IMR-90 (cell line): ENCODE measurements around the gene ALS2. TPM values are rescaled to one million over a fixed set of nuclear protein-coding genes. Genes with fewer than 3 reads are reported as not detected.

Source experiments
- ATAC-seq: fragments of 200-7000 bp; cut with Tn5 transposase; 2 replicates; pipeline ENCODE4 v1.9.1; 2020; ENCODE audit warnings: low read depth, mild to moderate bottlenecking, moderate library complexity
- BruUV-seq: library from RNA; stranded (reverse); fragments of 400-500 nt; replicated peaks from 2 replicates; lab custom pipeline; 2021; lab: Mats Ljungman, UMichigan
- CTCF ChIA-PET: fragments of 300-600 bp; formaldehyde crosslinking; extraction: SDS; loops from one replicate; lab custom pipeline; 2021; ENCODE audit warnings: antibody characterized with exemption; lab: Yijun Ruan, JAX
- POLR2A ChIA-PET: fragments of 300-600 bp; sonication (Branson Sonifier 250); formaldehyde crosslinking; loops from one replicate; lab custom pipeline; 2022; ENCODE audit warnings: antibody characterized with exemption; ENCODE audit not compliant: unreplicated experiment; lab: Charles Lee
- DNase-seq: peaks from one replicate; pipeline ENCODE4 v3.0.0; 2013
- H2AFZ ChIP-seq: replicated peaks from 2 replicates; pipeline ENCODE3; 2013; ENCODE audit warnings: low read length, mild to moderate bottlenecking; ENCODE audit not compliant: poor library complexity
- H2AK5ac ChIP-seq: 2 replicates; pipeline ENCODE4 v1.6.1; 2013; ENCODE audit warnings: low read depth, low read length, inconsistent platforms
- H2AK9ac ChIP-seq: replicated peaks from 2 replicates; pipeline ENCODE3; 2013; ENCODE audit warnings: mild to moderate bottlenecking, low read depth, low read length, moderate library complexity; ENCODE audit not compliant: poor library complexity
- H2BK120ac ChIP-seq: 2 replicates; pipeline ENCODE4 v1.6.1; 2013; ENCODE audit warnings: low read depth, low read length, inconsistent platforms
- H2BK15ac ChIP-seq: 3 replicates; pipeline ENCODE4 v1.6.1; 2013; ENCODE audit warnings: low read depth, low read length, inconsistent platforms
- H2BK20ac ChIP-seq: 2 replicates; pipeline ENCODE4 v1.6.1; 2013; ENCODE audit warnings: low read depth, mild to moderate bottlenecking, inconsistent platforms, low read length, moderate library complexity
- H2BK5ac ChIP-seq: 2 replicates; pipeline ENCODE4 v1.6.1; 2013; ENCODE audit warnings: mild to moderate bottlenecking, low read depth, low read length, inconsistent platforms; ENCODE audit not compliant: poor library complexity, severe bottlenecking
- H3K14ac ChIP-seq: replicated peaks from 2 replicates; pipeline ENCODE4 v1.6.1; 2013; ENCODE audit warnings: low read depth, low read length, inconsistent platforms
- H3K18ac ChIP-seq: 2 replicates; pipeline ENCODE4 v1.6.1; 2013; ENCODE audit warnings: low read depth, low read length, control low read depth
- H3K23ac ChIP-seq: 2 replicates; pipeline ENCODE4 v1.6.1; 2013; ENCODE audit warnings: low read depth, low read length, inconsistent platforms
- H3K27ac ChIP-seq: 2 replicates; pipeline ENCODE4 v1.5.1; 2013; ENCODE audit warnings: mild to moderate bottlenecking, control low read depth, low read length; ENCODE audit not compliant: insufficient read depth
- H3K27me3 ChIP-seq: 2 replicates; pipeline ENCODE4 v1.6.1; 2013; ENCODE audit warnings: low read length; ENCODE audit not compliant: control insufficient read depth, insufficient read depth
- H3K36me3 ChIP-seq: 2 replicates; pipeline ENCODE4 v1.6.1; 2013; ENCODE audit warnings: low read length, mixed read lengths; ENCODE audit not compliant: control insufficient read depth, insufficient read depth
- H3K4ac ChIP-seq: 2 replicates; pipeline ENCODE4 v1.6.1; 2013; ENCODE audit warnings: low read depth, low read length, inconsistent platforms
- H3K4me1 ChIP-seq: 2 replicates; pipeline ENCODE4 v1.6.1; 2013; ENCODE audit warnings: low read length, mixed read lengths; ENCODE audit not compliant: control insufficient read depth, insufficient read depth
- H3K4me2 ChIP-seq: 2 replicates; pipeline ENCODE4 v1.6.1; 2013; ENCODE audit warnings: low read depth, mild to moderate bottlenecking, control low read depth, low read length, moderate library complexity
- H3K4me3 ChIP-seq: 2 replicates; pipeline ENCODE4 v1.5.1; 2013; ENCODE audit warnings: low read depth, mild to moderate bottlenecking, control low read depth, low read length, moderate library complexity; ENCODE audit not compliant: insufficient read depth
- H3K56ac ChIP-seq: 2 replicates; pipeline ENCODE4 v1.6.1; 2013; ENCODE audit warnings: low read length, inconsistent platforms; ENCODE audit not compliant: insufficient read depth; ENCODE audit errors: extremely low read depth
- H3K79me1 ChIP-seq, 2 experiments: 2 replicates each; pipeline ENCODE4 v1.6.1; 2013; ENCODE audit warnings: low read length in 2 of 2, inconsistent platforms in 1 of 2, low read depth in 1 of 2
- H3K9ac ChIP-seq: 2 replicates; pipeline ENCODE4 v1.6.1; 2013; ENCODE audit warnings: low read depth, low read length, control low read depth
- H3K9me1 ChIP-seq: 2 replicates; pipeline ENCODE4 v1.6.1; 2013; ENCODE audit warnings: low read length, inconsistent platforms; ENCODE audit not compliant: insufficient read depth
- H3K9me3 ChIP-seq: 2 replicates; pipeline ENCODE4 v1.6.1; 2013; ENCODE audit warnings: low read length; ENCODE audit not compliant: control insufficient read depth, insufficient read depth
- H4K20me1 ChIP-seq: 2 replicates; pipeline ENCODE4 v1.6.1; 2013; ENCODE audit warnings: low read length, inconsistent platforms; ENCODE audit not compliant: insufficient read depth
- H4K5ac ChIP-seq: 2 replicates; pipeline ENCODE4 v1.6.1; 2013; ENCODE audit warnings: mild to moderate bottlenecking, low read depth, low read length, control low read depth
- H4K8ac ChIP-seq, 2 experiments: 2 replicates each; pipeline ENCODE4 v1.6.1; 2013; ENCODE audit warnings: low read depth in 2 of 2, low read length in 2 of 2, control low read depth in 1 of 2, inconsistent platforms in 1 of 2
- H4K91ac ChIP-seq: 2 replicates; pipeline ENCODE4 v1.6.1; 2013; ENCODE audit warnings: low read depth, low read length, inconsistent platforms; ENCODE audit not compliant: insufficient read depth
- BHLHE40 ChIP-seq: fragments of 150-350 bp; IDR thresholded peaks from 2 replicates; pipeline ENCODE4 v1.6.1; 2016; ENCODE audit warnings: mild to moderate bottlenecking, low read depth, low read length
- CEBPB ChIP-seq: IDR thresholded peaks from 2 replicates; pipeline ENCODE4 v1.6.1; 2012; ENCODE audit warnings: low read depth, low read length, improper control_type of control experiment
- MAFK ChIP-seq: IDR thresholded peaks from 2 replicates; pipeline ENCODE4 v1.6.1; 2012; ENCODE audit warnings: low read depth, low read length, improper control_type of control experiment
- MXI1 ChIP-seq: IDR thresholded peaks from 2 replicates; pipeline ENCODE4 v1.6.1; 2012; ENCODE audit warnings: low read depth, mild to moderate bottlenecking, low read length, moderate library complexity, borderline replicate concordance
- POLR2A ChIP-seq: IDR thresholded peaks from 2 replicates; pipeline ENCODE4 v1.6.1; 2012; ENCODE audit warnings: mild to moderate bottlenecking, low read depth, low read length
- RAD21 ChIP-seq: IDR thresholded peaks from 2 replicates; pipeline ENCODE4 v1.6.1; 2012; ENCODE audit warnings: low read length, improper control_type of control experiment
- RCOR1 ChIP-seq: IDR thresholded peaks from 2 replicates; pipeline ENCODE4 v1.6.1; 2012; ENCODE audit warnings: mild to moderate bottlenecking, low read length, improper control_type of control experiment; ENCODE audit not compliant: insufficient replicate concordance
- RFX5 ChIP-seq: IDR thresholded peaks from 2 replicates; pipeline ENCODE4 v1.8.0; 2012; ENCODE audit warnings: low read depth, mild to moderate bottlenecking, low read length, moderate library complexity
- WGBS, 2 experiments: methylation state at CpG; one replicate each; pipeline versions ENCODE4 v1.1.5 to v1.1.7; 2013; ENCODE audit warnings: missing lambda C conversion rate in 2 of 2; ENCODE audit not compliant: insufficient read length in 1 of 2; ENCODE audit errors: extremely low coverage in 2 of 2; 5-methylcytosine and 5-hydroxymethylcytosine counted together
- dilution Hi-C: fragments of 300-500 bp; cut with HindIII; formaldehyde crosslinking; loops from one replicate; pipeline ENCODE4 v1.14.3; 2018; ENCODE audit warnings: low sequenced_read_pairs; ENCODE audit not compliant: unreplicated experiment
- in situ Hi-C: fragments of 300-500 bp; cut with MboI; formaldehyde crosslinking; loops from 3 replicates; pipeline ENCODE4 v1.14.3; 2019; ENCODE audit warnings: low sequenced_read_pairs, inconsistent platforms, mixed read lengths
- intact Hi-C: fragments of 100-400 bp; cut with micrococcal nuclease; formaldehyde crosslinking; loops from 2 replicates; pipeline ENCODE4 v1.10.0; 2022
- polyA plus RNA-seq, 3 experiments: library from polyadenylated mRNA; depleted of rRNA; stranded (reverse); fragments of >200 nt; gene quantifications; 2 replicates each; pipeline ENCODE4 v1.2.3, GENCODE V29; 2012; ENCODE audit warnings: low replicate concordance in 1 of 3
- total RNA-seq: library from RNA; depleted of rRNA; stranded (reverse); fragments of >200 nt; gene quantifications from 2 replicates; pipeline ENCODE4 v1.2.3, GENCODE V29; 2012

The ALS2 gene
- total and polyA plus RNA-seq, 2 of the 4 experiments (the other 2 are of a cell fraction): 14.4 to 42.3 TPM

DNA sequence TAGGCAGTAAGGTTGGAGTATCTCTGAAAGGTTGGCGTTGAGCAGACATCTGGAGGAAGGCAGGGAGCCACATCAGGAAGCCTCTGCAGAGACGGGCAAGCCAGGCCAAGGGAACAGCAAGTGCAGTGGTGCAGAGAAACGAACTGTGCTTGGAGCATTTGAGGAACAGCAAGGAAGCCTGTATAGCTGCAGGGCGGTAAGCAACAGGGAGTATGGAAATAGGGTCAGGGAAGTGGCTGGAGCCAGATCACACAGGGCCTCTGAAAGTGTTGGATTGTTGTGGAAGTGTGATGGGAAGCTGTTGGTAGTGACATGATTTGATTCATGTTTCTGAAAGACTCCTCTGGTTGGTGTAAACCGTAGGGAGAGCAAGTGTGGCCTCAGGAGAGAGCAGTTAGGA lies 124.0 kb downstream of the ALS2 start:
- H3K27ac ChIP-seq: peak overlapping the region; percentile 17; the same call in 1 of the 2 replicates

More for the DNA sequence above, 124.0 kb downstream of the ALS2 start:
- peak overlapping the region; percentile 92 for H2BK5ac ChIP-seq
- H3K4me1 ChIP-seq: peaks cover 17% of the 10 kb centered on the region
- H3K56ac ChIP-seq: no peak overlapping the region
- no peak overlapping the region for H3K9ac ChIP-seq
- peak overlapping the region; percentile 87 for H4K91ac ChIP-seq
- peak overlapping the region; percentile 94 for H2AK5ac ChIP-seq
- H3K4me3 ChIP-seq: no peak overlapping the region
- peak overlapping the region; percentile 91 for H2BK15ac ChIP-seq
- no peak overlapping the region for H3K4me2 ChIP-seq
- H2BK120ac ChIP-seq: peak overlapping the region; percentile 97
- peak overlapping the region; percentile 60 for H4K5ac ChIP-seq
- H2AK9ac ChIP-seq: peak overlapping the region; percentile 76
- TF ChIP-seq RAD21 (no peak), RFX5 (no peak), CEBPB (no peak), BHLHE40 (no peak), MXI1 (no peak), POLR2A (no peak), MAFK (no peak), RCOR1 (no peak)
- H3K27me3 ChIP-seq: no peaks in the 10 kb centered on the region
- peak overlapping the region; percentile 92 for H3K14ac ChIP-seq
- H4K8ac ChIP-seq: peak overlapping the region; percentile 32 to 92; a peak in 3 of 4 replicates
- ChIA-PET POLR2A (no interaction called here), CTCF (interaction anchor here (0.5 kb wide), 1 partner anchor 326 kb away, joined by 3 read pairs; no protein-coding TSS in a partner anchor)
- no peaks in the 10 kb centered on the region for H4K20me1 ChIP-seq
- ATAC-seq: no peak
- BruUV-seq: no TSS peak
- in situ Hi-C loops (no loop called here), intact Hi-C loops (no loop called here), dilution Hi-C loops (no loop called here)
- H3K9me1 ChIP-seq: peaks cover 18% of the 10 kb centered on the region
- 80% methylated on average over 3 of the region's 5 CpGs; no CpG with 5 or more reads in 1 of the 2 experiments for WGBS, 2 experiments
- peak overlapping the region; percentile 84 for H3K4ac ChIP-seq
- no peaks in the 10 kb centered on the region for H3K9me3 ChIP-seq
- DNase-seq: no peak
- no peaks in the 10 kb centered on the region for H3K36me3 ChIP-seq
- H2BK20ac ChIP-seq: peak overlapping the region; percentile 87
- 0 out of 4 replicates have a peak, but pooled peaks cover 0 to 2% of the 10 kb centered on the region in 2 experiments for H3K79me1 ChIP-seq
- peak overlapping the region; percentile 71 for H3K18ac ChIP-seq
- H2AFZ ChIP-seq: peak overlapping the region; percentile 56
- peak overlapping the region; percentile 80 for H3K23ac ChIP-seq
